ENCODE results near the gene ADAP2. TPM values are rescaled to one million over a fixed set of nuclear protein-coding genes. Genes with fewer than 3 reads are reported as not detected.

ADAP2 gene
- total and polyA plus RNA-seq, 12 donors = 4.1 to 84.7 (median 32.8) TPM

DNA sequence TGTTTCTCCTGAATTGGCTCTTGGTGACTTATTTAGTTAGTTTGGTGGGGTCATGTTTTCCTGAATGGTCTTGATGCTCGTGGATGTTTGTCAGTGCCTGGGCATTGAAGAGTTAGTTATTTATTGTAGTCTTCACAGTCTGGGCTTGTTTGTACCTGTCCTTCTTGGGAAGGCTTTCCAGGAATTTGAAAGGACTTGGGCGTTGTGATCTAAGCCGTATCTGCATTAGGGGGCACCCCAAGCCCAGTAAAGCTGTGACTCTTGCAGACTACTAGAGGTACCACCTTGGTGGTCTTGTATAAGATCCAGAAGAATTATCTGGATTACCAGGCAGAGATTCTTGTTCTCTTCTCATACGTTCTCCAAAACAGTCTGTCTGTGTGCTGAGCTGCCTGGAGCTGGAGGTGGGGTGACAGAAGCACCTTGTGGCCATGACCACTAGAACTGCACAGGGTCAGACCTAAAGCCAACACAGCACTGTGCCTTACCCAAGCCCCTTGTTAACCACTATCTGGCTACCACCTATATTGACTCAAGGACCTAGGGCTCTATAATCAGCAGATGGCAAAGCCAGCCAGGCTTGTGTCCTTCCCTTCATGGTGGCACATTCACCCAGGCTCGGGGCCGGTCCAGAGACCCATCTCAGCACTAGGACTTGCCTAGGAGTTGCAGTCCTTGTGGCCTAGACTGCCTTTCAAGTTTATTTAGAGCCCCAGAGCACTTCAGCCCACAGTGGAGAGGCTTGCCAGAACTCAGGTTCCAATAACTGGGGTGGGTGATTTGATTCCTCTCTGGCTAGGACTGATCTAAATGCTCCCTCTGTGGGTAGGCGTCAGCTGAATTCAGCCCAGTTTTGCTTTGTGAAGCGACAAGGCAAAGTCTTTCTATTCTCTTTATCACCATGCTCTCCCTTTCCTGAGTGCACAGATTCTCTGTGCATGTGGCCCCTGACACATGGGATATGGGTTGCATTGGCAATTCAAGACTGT, 60.1 kb downstream of the ADAP2 start:
- WGBS, 4 donors = 69 to 92% (median 85%) methylated on average over 5 to 8 of the region's 8 CpGs
- H3K27ac ChIP-seq = no peak overlapping the region
- no peak for DNase-seq
- peaks cover 0 to 12% of the 10 kb centered on the region in 2 donors for H3K36me3 ChIP-seq (replicated peaks in 1 of 2)
- no peak overlapping the region for H3K4me3 ChIP-seq
- no peaks in the 10 kb centered on the region for H3K27me3 ChIP-seq
- TF ChIP-seq, protein P1, sequence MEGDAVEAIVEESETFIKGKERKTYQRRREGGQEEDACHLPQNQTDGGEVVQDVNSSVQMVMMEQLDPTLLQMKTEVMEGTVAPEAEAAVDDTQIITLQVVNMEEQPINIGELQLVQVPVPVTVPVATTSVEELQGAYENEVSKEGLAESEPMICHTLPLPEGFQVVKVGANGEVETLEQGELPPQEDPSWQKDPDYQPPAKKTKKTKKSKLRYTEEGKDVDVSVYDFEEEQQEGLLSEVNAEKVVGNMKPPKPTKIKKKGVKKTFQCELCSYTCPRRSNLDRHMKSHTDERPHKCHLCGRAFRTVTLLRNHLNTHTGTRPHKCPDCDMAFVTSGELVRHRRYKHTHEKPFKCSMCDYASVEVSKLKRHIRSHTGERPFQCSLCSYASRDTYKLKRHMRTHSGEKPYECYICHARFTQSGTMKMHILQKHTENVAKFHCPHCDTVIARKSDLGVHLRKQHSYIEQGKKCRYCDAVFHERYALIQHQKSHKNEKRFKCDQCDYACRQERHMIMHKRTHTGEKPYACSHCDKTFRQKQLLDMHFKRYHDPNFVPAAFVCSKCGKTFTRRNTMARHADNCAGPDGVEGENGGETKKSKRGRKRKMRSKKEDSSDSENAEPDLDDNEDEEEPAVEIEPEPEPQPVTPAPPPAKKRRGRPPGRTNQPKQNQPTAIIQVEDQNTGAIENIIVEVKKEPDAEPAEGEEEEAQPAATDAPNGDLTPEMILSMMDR (IDR thresholded peaks at IDR 0.05) = no peak
- TF ChIP-seq POLR2A (IDR thresholded peaks at IDR 0.05) = no peak
- no peaks in the 10 kb centered on the region for H3K4me1 ChIP-seq (replicated peaks in 1 of 2)
- intact Hi-C loops (cut with DNase I) = no loop called here
- no peaks in the 10 kb centered on the region for H3K9me3 ChIP-seq (replicated peaks in 1 of 3)

DNA sequence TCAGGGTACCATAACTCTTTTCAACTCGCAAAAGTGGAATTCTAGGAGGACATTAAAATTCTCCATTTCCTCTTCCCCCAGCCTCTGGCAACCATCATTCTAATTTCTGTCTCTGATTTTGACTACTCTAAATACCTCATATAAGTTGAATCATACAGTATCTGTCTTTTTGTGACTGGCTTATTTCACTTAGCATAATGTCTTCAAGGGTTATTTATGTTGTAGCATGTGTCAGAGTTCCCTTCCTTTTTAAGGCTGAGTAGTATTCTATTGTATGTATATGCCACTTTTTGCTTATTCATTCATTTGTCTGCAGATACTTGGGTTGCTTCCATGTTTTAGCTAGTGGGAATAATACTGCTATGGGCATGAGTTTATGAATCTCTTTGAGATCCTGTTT, 61.1 kb downstream of the ADAP2 start:
- Histone ChIP-seq H3K4me3 (no peak overlapping the region), H3K27me3 (no peaks in the 10 kb centered on the region), H3K4me1 (replicated peaks in 1 of 2) (no peaks in the 10 kb centered on the region), H3K27ac (no peak overlapping the region), H3K36me3 (replicated peaks in 1 of 2) (peaks cover 0 to 12% of the 10 kb centered on the region in 2 donors), H3K9me3 (replicated peaks in 1 of 3) (no peaks in the 10 kb centered on the region)
- DNase-seq = no peak
- 88 to 100% (median 90%) methylated on average over 1 of the region's 1 CpG for WGBS, 4 donors
- TF ChIP-seq, protein P1 (IDR thresholded peaks at IDR 0.05) = no peak
- no peak for TF ChIP-seq POLR2A (IDR thresholded peaks at IDR 0.05)
- intact Hi-C loops (cut with DNase I) = no loop called here

DNA sequence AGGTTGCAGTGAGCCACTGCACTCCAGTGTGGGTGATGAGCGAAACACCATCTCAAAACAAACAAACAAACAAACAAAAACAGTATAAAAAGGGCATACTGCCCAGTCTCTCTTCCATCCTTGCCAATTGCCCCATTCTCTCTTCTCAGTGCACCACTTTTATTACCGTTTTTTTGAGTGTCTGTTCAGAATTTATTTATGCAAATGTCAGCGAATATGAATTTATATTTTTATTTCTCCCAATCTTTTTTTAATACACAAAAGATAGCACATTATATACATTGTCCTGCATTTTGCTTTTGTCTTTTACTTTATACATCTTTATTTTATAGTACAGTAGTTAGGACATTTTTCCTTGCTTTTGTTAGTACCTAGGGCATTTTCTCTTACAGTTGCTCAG, 68.7 kb downstream of the ADAP2 start:
- Histone ChIP-seq H3K36me3 (replicated peaks in 1 of 2) (peaks cover 0 to 8% of the 10 kb centered on the region in 2 donors), H3K4me3 (no peak overlapping the region), H3K9me3 (replicated peaks in 1 of 3) (no peaks in the 10 kb centered on the region), H3K27me3 (no peaks in the 10 kb centered on the region), H3K4me1 (replicated peaks in 1 of 2) (no peaks in the 10 kb centered on the region), H3K27ac (no peak overlapping the region)
- 86 to 92% (median 91%) methylated on average over 3 of the region's 3 CpGs for WGBS, 4 donors
- no peak for DNase-seq
- TF ChIP-seq, protein P1 (IDR thresholded peaks at IDR 0.05) = no peak
- no peak for TF ChIP-seq POLR2A (IDR thresholded peaks at IDR 0.05)
- intact Hi-C loops (cut with DNase I) = no loop called here

DNA sequence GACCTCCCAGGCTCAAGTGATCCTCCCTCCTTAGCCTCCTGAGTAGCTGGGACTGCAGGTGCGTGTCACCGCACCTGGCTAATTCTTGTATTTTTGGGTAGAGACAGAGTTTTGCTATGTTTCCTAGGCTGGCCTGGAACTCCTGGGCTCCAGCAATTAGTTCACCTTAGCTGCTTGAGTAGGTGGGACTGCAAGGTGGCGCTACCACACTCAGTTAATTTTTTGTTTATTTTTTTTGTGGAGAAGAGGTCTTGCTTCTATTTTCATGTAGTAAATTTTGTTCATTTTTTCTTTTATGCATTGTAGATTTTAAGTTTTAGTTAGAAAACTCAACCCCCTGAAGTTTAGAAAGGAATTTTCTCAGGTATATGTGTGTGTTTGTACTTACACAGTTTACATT, 70.8 kb downstream of the ADAP2 start:
- H3K27ac ChIP-seq = no peak overlapping the region
- H3K9me3 ChIP-seq (replicated peaks in 1 of 3) = no peaks in the 10 kb centered on the region
- 98 to 100% (median 98%) methylated on average over 3 of the region's 3 CpGs for WGBS, 4 donors
- intact Hi-C loops (cut with DNase I) = no loop called here
- H3K27me3 ChIP-seq = no peaks in the 10 kb centered on the region
- no peak for DNase-seq
- H3K4me1 ChIP-seq (replicated peaks in 1 of 2) = no peaks in the 10 kb centered on the region
- H3K4me3 ChIP-seq = no peak overlapping the region
- TF ChIP-seq, protein P1 (IDR thresholded peaks at IDR 0.05) = no peak
- TF ChIP-seq POLR2A (IDR thresholded peaks at IDR 0.05) = no peak
- H3K36me3 ChIP-seq (replicated peaks in 1 of 2) = peaks cover 0 to 13% of the 10 kb centered on the region in 2 donors
